H9 (cell line): ENCODE measurements around the gene CYP19A1. TPM values are rescaled to one million over a fixed set of nuclear protein-coding genes. Genes with fewer than 3 reads are reported as not detected.

Experiments used
- DNase-seq: peaks from one replicate; pipeline ENCODE4 v3.0.0-alpha.2; 2017
- H2AFZ ChIP-seq: one replicate; pipeline ENCODE4 v1.6.1; 2013; ENCODE audit warnings: mild to moderate bottlenecking, low read length, control low read depth, moderate library complexity
- H2AK5ac ChIP-seq: 2 replicates; pipeline ENCODE4 v1.6.1; 2013; ENCODE audit warnings: low read length, control low read depth, mixed read lengths; ENCODE audit not compliant: insufficient read length
- H2BK120ac ChIP-seq: one replicate; pipeline ENCODE4 v1.6.1; 2013; ENCODE audit warnings: low read depth, mild to moderate bottlenecking, low read length, control low read depth, inconsistent platforms; ENCODE audit not compliant: poor library complexity, severe bottlenecking
- H2BK12ac ChIP-seq: 2 replicates; pipeline ENCODE4 v1.6.1; 2013; ENCODE audit warnings: low read length, control low read depth, mixed read lengths, low read depth; ENCODE audit not compliant: insufficient read length
- H2BK15ac ChIP-seq: 2 replicates; pipeline ENCODE4 v1.6.1; 2013; ENCODE audit warnings: low read depth, low read length, control low read depth
- H2BK20ac ChIP-seq: one replicate; pipeline ENCODE4 v1.6.1; 2013; ENCODE audit warnings: low read depth, mild to moderate bottlenecking, low read length, control low read depth, inconsistent platforms; ENCODE audit not compliant: poor library complexity, severe bottlenecking
- H2BK5ac ChIP-seq: 2 replicates; pipeline ENCODE4 v1.6.1; 2013; ENCODE audit warnings: low read length, control low read depth, mixed read lengths; ENCODE audit not compliant: insufficient read length
- H3K14ac ChIP-seq: 2 replicates; pipeline ENCODE4 v1.6.1; 2013; ENCODE audit warnings: low read length, control low read depth; ENCODE audit not compliant: insufficient read depth
- H3K18ac ChIP-seq: 2 replicates; pipeline ENCODE4 v1.6.1; 2013; ENCODE audit warnings: low read depth, mild to moderate bottlenecking, mixed read lengths, low read length, control low read depth; ENCODE audit not compliant: insufficient read length
- H3K23ac ChIP-seq: 2 replicates; pipeline ENCODE4 v1.6.1; 2013; ENCODE audit warnings: low read length, control low read depth, mixed read lengths, low read depth; ENCODE audit not compliant: insufficient read length
- H3K23me2 ChIP-seq: 2 replicates; pipeline ENCODE4 v1.6.1; 2013; ENCODE audit warnings: low read depth, mild to moderate bottlenecking, mixed read lengths, low read length, control low read depth; ENCODE audit not compliant: insufficient read length, poor library complexity, severe bottlenecking
- H3K27ac ChIP-seq: 2 replicates; pipeline ENCODE4 v1.5.1; 2013; ENCODE audit warnings: low read length, control low read depth, mixed read lengths, low read depth; ENCODE audit not compliant: insufficient read length
- H3K27me3 ChIP-seq: 2 replicates; pipeline ENCODE4 v1.6.1; 2013; ENCODE audit warnings: low read length, control low read depth, inconsistent platforms; ENCODE audit not compliant: insufficient read depth
- H3K4ac ChIP-seq: 2 replicates; pipeline ENCODE4 v1.6.1; 2013; ENCODE audit warnings: low read depth, mild to moderate bottlenecking, control low read depth, inconsistent platforms, low read length, moderate library complexity
- H3K4me1 ChIP-seq: 2 replicates; pipeline ENCODE4 v1.6.1; 2013; ENCODE audit warnings: low read length, control low read depth, inconsistent platforms; ENCODE audit not compliant: insufficient read depth
- H3K4me2 ChIP-seq: 2 replicates; pipeline ENCODE4 v1.6.1; 2013; ENCODE audit warnings: low read length, control low read depth, mixed read lengths; ENCODE audit not compliant: insufficient read length, insufficient read depth
- H3K56ac ChIP-seq: 2 replicates; pipeline ENCODE4 v1.6.1; 2013; ENCODE audit warnings: low read depth, mild to moderate bottlenecking, mixed read lengths, low read length, control low read depth; ENCODE audit not compliant: insufficient read length
- H3K79me1 ChIP-seq: 2 replicates; pipeline ENCODE4 v1.6.1; 2013; ENCODE audit warnings: low read depth, mild to moderate bottlenecking, moderate library complexity, low read length, control low read depth, inconsistent platforms; ENCODE audit not compliant: insufficient read depth, poor library complexity, severe bottlenecking
- H3K79me2 ChIP-seq: 2 replicates; pipeline ENCODE4 v1.6.1; 2013; ENCODE audit warnings: low read length, control low read depth, inconsistent platforms; ENCODE audit not compliant: insufficient read depth
- H3K9ac ChIP-seq: 2 replicates; pipeline ENCODE4 v1.6.1; 2013; ENCODE audit warnings: low read length, control low read depth, mixed read lengths; ENCODE audit not compliant: insufficient read length; ENCODE audit errors: extremely low read depth
- H3K9me3 ChIP-seq: one replicate; pipeline ENCODE4 v1.6.1; 2013; ENCODE audit warnings: low read depth, low read length, inconsistent platforms; ENCODE audit not compliant: control insufficient read depth
- H3T11ph ChIP-seq: one replicate; pipeline ENCODE4 v1.6.1; 2013; ENCODE audit warnings: mild to moderate bottlenecking, low read length, control low read depth, inconsistent platforms
- H4K20me1 ChIP-seq: one replicate; pipeline ENCODE4 v1.6.1; 2013; ENCODE audit not compliant: control insufficient read depth, insufficient read length, insufficient read depth
- H4K5ac ChIP-seq: 2 replicates; pipeline ENCODE4 v1.6.1; 2013; ENCODE audit warnings: low read depth, mild to moderate bottlenecking, mixed read lengths, low read length, control low read depth; ENCODE audit not compliant: insufficient read length
- H4K8ac ChIP-seq: replicated peaks from 2 replicates; pipeline ENCODE4 v1.6.1; 2013; ENCODE audit warnings: low read length, control low read depth, mixed read lengths, low read depth; ENCODE audit not compliant: insufficient read length
- H4K91ac ChIP-seq: 2 replicates; pipeline ENCODE4 v1.6.1; 2013; ENCODE audit warnings: low read depth, mild to moderate bottlenecking, moderate library complexity, mixed read lengths, low read length, control low read depth; ENCODE audit not compliant: insufficient read length
- H3K27ac Mint-ChIP-seq, 3 experiments: 2 replicates in 2 of 3; 3 replicates in 1 of 3; pipeline ENCODE4 v1.8.0; 2020 to 2021; ENCODE audit warnings: mixed read lengths in 3 of 3, mild to moderate bottlenecking in 1 of 3, moderate library complexity in 1 of 3
- H3K27me3 Mint-ChIP-seq: 2 replicates; pipeline ENCODE4 v1.8.0; 2021; ENCODE audit warnings: low read depth, mild to moderate bottlenecking, moderate library complexity, mixed read lengths
- H3K36me3 Mint-ChIP-seq, 3 experiments: 2 replicates in 2 of 3; 3 replicates in 1 of 3; pipeline ENCODE4 v1.8.0; 2020 to 2021; ENCODE audit warnings: low read depth in 3 of 3, mixed read lengths in 3 of 3; ENCODE audit not compliant: insufficient read depth in 1 of 3
- H3K4me1 Mint-ChIP-seq, 2 experiments: 2 replicates each; pipeline ENCODE4 v1.8.0; 2020; ENCODE audit warnings: mixed read lengths in 2 of 2
- H3K4me3 Mint-ChIP-seq, 2 experiments: 2 replicates in 1 of 2; 3 replicates in 1 of 2; pipeline ENCODE4 v1.8.0; 2020 to 2021; ENCODE audit warnings: mild to moderate bottlenecking in 2 of 2, mixed read lengths in 2 of 2, moderate library complexity in 1 of 2
- H3K9me3 Mint-ChIP-seq, 2 experiments: 2 replicates in 1 of 2; 3 replicates in 1 of 2; pipeline ENCODE4 v1.8.0; 2020; ENCODE audit warnings: mild to moderate bottlenecking in 2 of 2, mixed read lengths in 2 of 2, moderate library complexity in 1 of 2
- WGBS: extraction: QIAGEN DNeasy Blood & Tissue Kit; methylation state at CpG from one replicate; pipeline ENCODE4 v1.1.7; 2013; ENCODE audit warnings: missing lambda C conversion rate, low lambda C conversion rate, mixed read lengths; ENCODE audit not compliant: insufficient read length; ENCODE audit errors: extremely low coverage; 5-methylcytosine and 5-hydroxymethylcytosine counted together
- total RNA-seq: library from RNA; stranded (reverse); gene quantifications from 2 replicates; pipeline ENCODE4 v1.2.1, GENCODE V29; 2021
- TF ChIP-seq, protein P1 (sequence below): fragments of 200-600 bp; sonication (generic); conservative IDR thresholded peaks from 3 replicates; pipeline ENCODE4 v1.8.0; 2021; ENCODE audit warnings: antibody characterized with exemption, mild to moderate bottlenecking

Gene CYP19A1
- total RNA-seq, 1 experiment from 2014 or later = not detected

DNA sequence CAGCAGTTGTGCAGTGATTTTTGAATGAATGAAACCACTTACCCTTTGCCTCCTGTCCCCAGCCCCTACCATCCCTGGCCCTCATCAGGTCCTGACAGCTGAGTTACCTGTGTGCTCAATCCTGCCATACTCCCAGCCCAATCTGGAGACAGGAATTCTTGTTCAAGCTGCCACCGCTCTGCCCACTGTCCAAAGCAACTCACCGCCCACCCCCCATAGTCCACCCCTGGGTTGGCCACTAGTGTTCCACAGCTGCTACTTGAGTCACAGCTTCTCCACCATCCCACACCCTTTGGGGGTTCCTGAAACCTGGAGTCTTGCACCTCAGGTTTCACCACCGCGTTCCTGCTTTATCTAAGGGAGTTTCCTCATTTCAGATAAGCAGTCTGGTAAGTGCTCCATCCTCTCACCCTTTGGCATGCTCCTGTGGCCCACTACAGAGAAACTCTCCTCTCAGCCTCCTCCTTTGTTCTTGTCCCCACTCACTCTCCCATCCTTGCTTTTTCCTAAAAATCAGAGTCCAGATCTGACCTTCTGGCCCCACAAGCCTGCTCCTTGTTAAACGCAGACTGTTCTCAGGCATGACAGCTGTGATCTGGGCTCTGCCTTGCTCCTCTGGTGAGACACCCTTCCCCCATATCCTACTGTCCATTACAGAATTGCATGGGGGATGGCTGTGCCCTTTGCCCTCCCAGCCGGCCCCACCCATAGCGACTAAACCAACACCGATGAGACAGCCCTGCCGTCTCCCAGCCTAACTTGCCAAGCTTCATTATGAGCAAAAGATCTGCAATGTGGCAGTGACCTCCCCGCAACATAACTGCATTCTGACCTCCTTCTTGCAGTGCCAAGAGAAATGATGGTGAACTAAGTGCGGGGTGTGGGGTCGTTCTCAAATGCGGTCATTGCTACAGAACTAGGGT is 50.0 kb downstream of the CYP19A1 start:
- Histone ChIP-seq H3K79me1 (no peaks in the 10 kb centered on the region), H2AK5ac (no peak overlapping the region), H3K4me2 (no peak overlapping the region), H3K9ac (no peak overlapping the region), H3K23me2 (no peaks in the 10 kb centered on the region), H3K18ac (no peak overlapping the region), H3K4me1 (no peaks in the 10 kb centered on the region), H4K91ac (no peak overlapping the region), H2AFZ (no peak overlapping the region), H3K4ac (no peak overlapping the region), H3K14ac (no peak overlapping the region; the same call in 1 of the 2 replicates), H4K5ac (no peak overlapping the region), H3T11ph (no peak overlapping the region), H3K23ac (no peak overlapping the region), H3K79me2 (no peaks in the 10 kb centered on the region; the same call in 1 of the 2 replicates), H2BK20ac (no peak overlapping the region), H2BK12ac (no peak overlapping the region), H4K20me1 (no peaks in the 10 kb centered on the region), H3K9me3 (no peaks in the 10 kb centered on the region), H2BK120ac (no peak overlapping the region), H2BK15ac (no peak overlapping the region), H3K27me3 (no peaks in the 10 kb centered on the region), H3K56ac (no peak overlapping the region), H4K8ac (no peak overlapping the region), H3K27ac (no peak overlapping the region), H2BK5ac (no peak overlapping the region)
- Mint-ChIP-seq H3K4me3 (no peak overlapping the region), H3K9me3 (peaks cover 2 to 3% of the 10 kb centered on the region in 2 experiments), H3K4me1 (no peaks in the 10 kb centered on the region), H3K36me3 (peaks cover 0 to 3% (median 1%) of the 10 kb centered on the region in 3 experiments; a peak in 4 of 7 replicates), H3K27me3 (peaks cover 3% of the 10 kb centered on the region), H3K27ac (no peak overlapping the region)
- DNase-seq = no peak
- TF ChIP-seq, protein P1, sequence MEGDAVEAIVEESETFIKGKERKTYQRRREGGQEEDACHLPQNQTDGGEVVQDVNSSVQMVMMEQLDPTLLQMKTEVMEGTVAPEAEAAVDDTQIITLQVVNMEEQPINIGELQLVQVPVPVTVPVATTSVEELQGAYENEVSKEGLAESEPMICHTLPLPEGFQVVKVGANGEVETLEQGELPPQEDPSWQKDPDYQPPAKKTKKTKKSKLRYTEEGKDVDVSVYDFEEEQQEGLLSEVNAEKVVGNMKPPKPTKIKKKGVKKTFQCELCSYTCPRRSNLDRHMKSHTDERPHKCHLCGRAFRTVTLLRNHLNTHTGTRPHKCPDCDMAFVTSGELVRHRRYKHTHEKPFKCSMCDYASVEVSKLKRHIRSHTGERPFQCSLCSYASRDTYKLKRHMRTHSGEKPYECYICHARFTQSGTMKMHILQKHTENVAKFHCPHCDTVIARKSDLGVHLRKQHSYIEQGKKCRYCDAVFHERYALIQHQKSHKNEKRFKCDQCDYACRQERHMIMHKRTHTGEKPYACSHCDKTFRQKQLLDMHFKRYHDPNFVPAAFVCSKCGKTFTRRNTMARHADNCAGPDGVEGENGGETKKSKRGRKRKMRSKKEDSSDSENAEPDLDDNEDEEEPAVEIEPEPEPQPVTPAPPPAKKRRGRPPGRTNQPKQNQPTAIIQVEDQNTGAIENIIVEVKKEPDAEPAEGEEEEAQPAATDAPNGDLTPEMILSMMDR = no peak
- no CpG with 5 or more reads among the region's 13 CpGs for WGBS
